H1 (cell line): ENCODE results near the gene CD300H. TPM values are rescaled to one million over a fixed set of nuclear protein-coding genes. Genes with fewer than 3 reads are reported as not detected.

Experiments used
- CTCF ChIA-PET: fragments of 300-600 bp; sonication (Branson Sonifier 250); formaldehyde crosslinking; loops from one replicate; lab custom pipeline; 2021; ENCODE audit not compliant: partially characterized antibody; lab: Charles Lee
- POLR2A ChIA-PET: fragments of 300-600 bp; sonication (Branson Sonifier 250); formaldehyde crosslinking; loops from one replicate; lab custom pipeline; 2021; ENCODE audit warnings: inconsistent platforms; ENCODE audit not compliant: partially characterized antibody; lab: Charles Lee
- DNase-seq, 2 experiments: peaks; one replicate each; pipeline versions ENCODE4 v3.0.0 to v3.0.0-alpha.2; 2010 to 2022; ENCODE audit warnings: low spot score in 2 of 2, low read depth in 1 of 2, mixed read lengths in 1 of 2
- FAIRE-seq: peaks from 2 replicates; lab custom pipeline; 2011; peaks lifted over from hg19 to GRCh38; lab: Jason Lieb, UNC
- H2AFZ ChIP-seq: 2 replicates; pipeline ENCODE4 v1.8.1; 2012; ENCODE audit warnings: low read length, inconsistent platforms
- H2AK5ac ChIP-seq: 2 replicates; pipeline ENCODE4 v1.6.1; 2013; ENCODE audit warnings: low read depth, low read length
- H2BK120ac ChIP-seq: replicated peaks from 2 replicates; pipeline ENCODE3; 2013; ENCODE audit warnings: low read depth, low read length, inconsistent platforms
- H2BK12ac ChIP-seq: 2 replicates; pipeline ENCODE4 v1.6.1; 2013; ENCODE audit warnings: low read depth, low read length
- H2BK15ac ChIP-seq: 2 replicates; pipeline ENCODE4 v1.6.1; 2013; ENCODE audit warnings: low read length
- H2BK20ac ChIP-seq: 2 replicates; pipeline ENCODE4 v1.6.1; 2013; ENCODE audit warnings: low read length
- H2BK5ac ChIP-seq: 2 replicates; pipeline ENCODE4 v1.6.1; 2013; ENCODE audit warnings: low read depth, low read length
- H3K14ac ChIP-seq: 2 replicates; pipeline ENCODE4 v1.6.1; 2013; ENCODE audit warnings: inconsistent platforms; ENCODE audit not compliant: insufficient read length
- H3K18ac ChIP-seq: 2 replicates; pipeline ENCODE4 v1.6.1; 2013; ENCODE audit warnings: low read length; ENCODE audit errors: extremely low read depth
- H3K23ac ChIP-seq: 2 replicates; pipeline ENCODE4 v1.6.1; 2013; ENCODE audit warnings: inconsistent platforms; ENCODE audit not compliant: insufficient read length
- H3K23me2 ChIP-seq: 2 replicates; pipeline ENCODE4 v1.6.1; 2013; ENCODE audit warnings: low read depth, low read length
- H3K27ac ChIP-seq: 2 replicates; pipeline ENCODE4 v1.6.1; 2011; ENCODE audit warnings: low read depth, low read length, inconsistent platforms
- H3K27me3 ChIP-seq, 4 experiments: replicated peaks in 1 of 4; 1 replicate in 1 of 4; 2 replicates in 3 of 4; pipeline versions ENCODE4 v1.6.1 to v1.8.1; 2011 to 2013; ENCODE audit warnings: low read length in 3 of 4, mild to moderate bottlenecking in 3 of 4, inconsistent platforms in 2 of 4, mixed read lengths in 2 of 4, moderate library complexity in 1 of 4; ENCODE audit not compliant: control insufficient read depth in 3 of 4, insufficient read depth in 3 of 4; ENCODE audit errors: extremely low read depth in 1 of 4
- H3K36me3 ChIP-seq, 4 experiments: 2 replicates each; pipeline versions ENCODE4 v1.6.1 to v1.8.1; 2011 to 2013; ENCODE audit warnings: mild to moderate bottlenecking in 4 of 4, low read length in 3 of 4, moderate library complexity in 2 of 4, control low read depth in 1 of 4, inconsistent platforms in 1 of 4; ENCODE audit not compliant: insufficient read depth in 4 of 4, control insufficient read depth in 2 of 4
- H3K4ac ChIP-seq: replicated peaks from 2 replicates; pipeline ENCODE3; 2013; ENCODE audit warnings: low read length, low read depth, mixed read lengths, inconsistent platforms; ENCODE audit not compliant: insufficient read length
- H3K4me1 ChIP-seq, 4 experiments: replicated peaks in 1 of 4; 1 replicate in 1 of 4; 2 replicates in 3 of 4; pipeline versions ENCODE4 v1.6.1 to v1.8.1; 2011 to 2013; ENCODE audit warnings: low read length in 3 of 4, inconsistent platforms in 2 of 4, mixed read lengths in 1 of 4; ENCODE audit not compliant: insufficient read depth in 4 of 4, control insufficient read depth in 3 of 4
- H3K4me2 ChIP-seq, 2 experiments: 2 replicates each; pipeline versions ENCODE4 v1.6.1 to v1.8.1; 2011 to 2013; ENCODE audit warnings: low read depth in 2 of 2, low read length in 2 of 2, control low read depth in 1 of 2, inconsistent platforms in 1 of 2, mild to moderate bottlenecking in 1 of 2; ENCODE audit not compliant: insufficient read depth in 1 of 2
- H3K4me3 ChIP-seq, 4 experiments: fragments of 200-600, 300-600 bp in 1 of 4; sonication (generic), shearing (Covaris generic), sonication (Bioruptor Twin) in 1 of 4; 2 replicates each; pipeline versions ENCODE4 v1.5.1 to v1.8.1; 2011 to 2016; ENCODE audit warnings: low read length in 4 of 4, low read depth in 3 of 4, control low read depth in 2 of 4, inconsistent platforms in 2 of 4, mild to moderate bottlenecking in 2 of 4, mixed read lengths in 1 of 4, moderate library complexity in 1 of 4; ENCODE audit not compliant: insufficient read depth in 2 of 4; ENCODE audit errors: extremely low read depth in 1 of 4
- H3K56ac ChIP-seq: replicated peaks from 2 replicates; pipeline ENCODE3; 2013; ENCODE audit warnings: low read depth, mild to moderate bottlenecking, mixed read lengths, low read length, inconsistent platforms; ENCODE audit not compliant: insufficient read length
- H3K79me1 ChIP-seq: 2 replicates; pipeline ENCODE4 v1.6.1; 2013; ENCODE audit warnings: low read depth, low read length, control low read depth
- H3K79me2 ChIP-seq, 2 experiments: 2 replicates each; pipeline versions ENCODE4 v1.6.1 to v1.8.1; 2012 to 2013; ENCODE audit warnings: low read length in 2 of 2, mild to moderate bottlenecking in 2 of 2, inconsistent platforms in 1 of 2; ENCODE audit not compliant: insufficient read depth in 2 of 2, control insufficient read depth in 1 of 2
- H3K9ac ChIP-seq, 4 experiments: replicated peaks in 1 of 4; 1 replicate in 1 of 4; 2 replicates in 3 of 4; pipeline versions ENCODE4 v1.6.1 to v1.8.1; 2011 to 2013; ENCODE audit warnings: low read depth in 3 of 4, low read length in 3 of 4, control low read depth in 2 of 4, mild to moderate bottlenecking in 2 of 4, moderate library complexity in 2 of 4, inconsistent platforms in 1 of 4; ENCODE audit errors: extremely low read depth in 1 of 4
- H3K9me3 ChIP-seq, 2 experiments: 2 replicates each; pipeline versions ENCODE4 v1.6.1 to v1.8.1; 2012 to 2013; ENCODE audit warnings: mild to moderate bottlenecking in 2 of 2, moderate library complexity in 2 of 2, control low read depth in 1 of 2, inconsistent platforms in 1 of 2, low read depth in 1 of 2, low read length in 1 of 2, mixed read lengths in 1 of 2; ENCODE audit not compliant: insufficient read depth in 2 of 2
- H4K20me1 ChIP-seq, 2 experiments: replicated peaks in 1 of 2; 2 replicates each; pipeline versions ENCODE3 to v1.8.1; 2011 to 2013; ENCODE audit warnings: inconsistent platforms in 2 of 2, low read length in 2 of 2, mild to moderate bottlenecking in 1 of 2; ENCODE audit not compliant: insufficient read depth in 2 of 2, control insufficient read depth in 1 of 2
- H4K5ac ChIP-seq: 2 replicates; pipeline ENCODE4 v1.6.1; 2013; ENCODE audit warnings: low read length, low read depth, mixed read lengths, inconsistent platforms; ENCODE audit not compliant: insufficient read length
- H4K8ac ChIP-seq: 2 replicates; pipeline ENCODE4 v1.8.0; 2013; ENCODE audit warnings: mild to moderate bottlenecking, moderate library complexity, low read length, inconsistent platforms; ENCODE audit not compliant: insufficient read depth; ENCODE audit errors: extremely low read depth
- H4K91ac ChIP-seq: replicated peaks from 2 replicates; pipeline ENCODE3; 2013; ENCODE audit warnings: low read length, mixed read lengths, inconsistent platforms; ENCODE audit not compliant: insufficient read length
- ASH2L ChIP-seq: fragments of 200-600, 300-600 bp; sonication (generic); IDR thresholded peaks from one replicate; pipeline ENCODE4 v1.7.1; 2017; ENCODE audit warnings: low read length
- BACH1 ChIP-seq: IDR thresholded peaks from 2 replicates; pipeline ENCODE4 v1.6.1; 2012; ENCODE audit warnings: low read length, improper control_type of control experiment
- CHD1 ChIP-seq: IDR thresholded peaks from 2 replicates; pipeline ENCODE4 v1.6.1; 2012; ENCODE audit warnings: low read depth, low read length, improper control_type of control experiment
- EZH2 ChIP-seq: fragments of 200-600 bp; sonication (generic); IDR thresholded peaks from 2 replicates; pipeline ENCODE4 v1.7.1; 2012; ENCODE audit warnings: low read depth, mild to moderate bottlenecking, moderate library complexity, low read length, inconsistent platforms; ENCODE audit not compliant: severe bottlenecking
- GABPA ChIP-seq: IDR thresholded peaks from 2 replicates; pipeline ENCODE4 v1.6.1; 2011; ENCODE audit warnings: mild to moderate bottlenecking, low read length, moderate library complexity, borderline replicate concordance; ENCODE audit not compliant: insufficient read depth
- HDAC2 ChIP-seq, 2 experiments: fragments of 300-600 bp in 1 of 2; sonication (generic) in 1 of 2; IDR thresholded peaks; 2 replicates each; pipeline ENCODE4 v1.6.1; 2011 to 2012; ENCODE audit warnings: low read depth in 2 of 2, low read length in 2 of 2, mild to moderate bottlenecking in 2 of 2, moderate library complexity in 2 of 2, borderline replicate concordance in 1 of 2, inconsistent platforms in 1 of 2
- JUN ChIP-seq: IDR thresholded peaks from 2 replicates; pipeline ENCODE4 v1.6.1; 2011; ENCODE audit warnings: low read depth, mild to moderate bottlenecking, improper control_type of control experiment, low read length
- RFX5 ChIP-seq: IDR thresholded peaks from 2 replicates; pipeline ENCODE4 v1.6.1; 2011; ENCODE audit warnings: low read depth, low read length, improper control_type of control experiment, borderline replicate concordance
- RXRA ChIP-seq: IDR thresholded peaks from 2 replicates; pipeline ENCODE4 v1.6.1; 2011; ENCODE audit warnings: low read depth, mild to moderate bottlenecking, low read length, moderate library complexity; ENCODE audit not compliant: insufficient read depth
- SP4 ChIP-seq: IDR thresholded peaks from 2 replicates; pipeline ENCODE4 v1.6.1; 2012; ENCODE audit warnings: low read length, inconsistent platforms
- SRF ChIP-seq: IDR thresholded peaks from 2 replicates; pipeline ENCODE4 v1.6.1; 2011; ENCODE audit warnings: mild to moderate bottlenecking, low read depth, low read length, moderate library complexity
- WGBS, 2 experiments: shearing (Covaris generic) in 1 of 2; methylation state at CpG; one replicate each; pipeline versions ENCODE4 v1.1.6 to v1.1.7; 2013 to 2015; ENCODE audit warnings: low lambda C conversion rate in 2 of 2, mixed read lengths in 2 of 2, inconsistent platforms in 1 of 2, low coverage in 1 of 2, missing lambda C conversion rate in 1 of 2; ENCODE audit not compliant: insufficient replicate concordance in 2 of 2, insufficient coverage in 1 of 2, insufficient read length in 1 of 2; ENCODE audit errors: extremely low coverage in 1 of 2, missing lambda C conversion rate in 1 of 2; 5-methylcytosine and 5-hydroxymethylcytosine counted together
- polyA plus RNA-seq, 7 experiments: library from polyadenylated mRNA; depleted of rRNA in 3 of 7; stranded (reverse) in 5 of 7; unstranded in 2 of 7; fragments of >200 nt in 5 of 7; fragments of 200-250 nt in 2 of 7; gene quantifications; 1 replicate in 5 of 7; 2 replicates in 1 of 7; 4 replicates in 1 of 7; pipeline versions ENCODE4 v1.2.1 to v1.2.3, GENCODE V29; 2011 to 2013; ENCODE audit warnings: missing spikeins in 2 of 7, mixed read lengths in 2 of 7
- total RNA-seq: library from RNA; stranded (reverse); fragmentation: NEBNext Ultra II Directional; extraction: Animal tissue kit (Norgen Biotek cat#: 25700); gene quantifications from 2 replicates; pipeline ENCODE4 v1.2.1, GENCODE V29; 2021
- TF ChIP-seq, protein P1 (sequence below): IDR thresholded peaks from 2 replicates; pipeline ENCODE4 v1.6.1; 2012; ENCODE audit warnings: inconsistent platforms

The CD300H gene
- total and polyA plus RNA-seq, 2 of the 8 experiments (the other 6 are each of a cell fraction or from before 2014, with no cell fraction given): not detected

DNA sequence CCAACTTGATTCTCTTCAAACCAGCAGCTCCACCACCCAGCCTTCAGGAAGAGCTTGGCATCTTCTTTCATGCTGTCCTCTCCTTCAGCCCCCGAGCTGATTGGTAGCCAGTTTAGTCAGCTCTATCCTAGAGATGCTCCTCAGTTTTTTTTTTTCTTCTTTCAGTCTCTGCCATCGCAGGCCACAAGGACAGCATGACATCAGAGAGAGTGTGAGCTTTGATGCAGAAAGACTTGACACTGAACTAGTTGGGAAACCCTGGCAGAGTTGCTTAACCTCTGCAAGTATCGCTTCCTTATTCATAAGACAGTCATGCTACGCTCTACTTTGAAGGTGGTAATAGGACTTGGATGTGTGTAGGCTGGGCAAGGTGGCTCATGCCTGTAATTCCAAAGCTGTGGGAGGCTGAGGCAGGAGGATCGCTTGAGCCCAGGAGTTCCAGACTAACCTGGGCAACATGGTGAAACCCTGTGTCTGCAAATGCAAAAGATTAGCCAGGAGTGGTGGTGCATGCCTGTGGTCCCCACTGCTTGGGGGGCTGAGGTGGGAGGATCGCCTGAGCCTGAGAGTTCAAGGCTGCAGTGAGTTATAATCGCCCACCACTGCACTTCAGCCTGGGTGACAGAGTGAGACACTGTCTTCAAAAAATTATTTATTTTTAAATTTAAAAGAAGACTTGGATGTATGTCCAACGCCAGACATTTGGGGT is 38.7 kb downstream of the CD300H start:
- CTCF ChIA-PET: interaction anchor here (0.6 to 1.8 kb wide), 6 partner anchors 33 to 152 kb away, joined by 3 to 10 read pairs (median 3); no protein-coding TSS in a partner anchor
- TF ChIP-seq EZH2: no peak
- TF ChIP-seq GABPA: no peak
- TF ChIP-seq RFX5: no peak
- TF ChIP-seq ASH2L: no peak
- TF ChIP-seq BACH1: no peak
- no peak for TF ChIP-seq HDAC2 (IDR thresholded peaks at IDR 0.05; ENCODE audit: borderline replicate concordance in 1 of 2, low read depth in 2 of 2, low read length in 2 of 2)
- no peak for TF ChIP-seq SRF
- TF ChIP-seq, protein P1, sequence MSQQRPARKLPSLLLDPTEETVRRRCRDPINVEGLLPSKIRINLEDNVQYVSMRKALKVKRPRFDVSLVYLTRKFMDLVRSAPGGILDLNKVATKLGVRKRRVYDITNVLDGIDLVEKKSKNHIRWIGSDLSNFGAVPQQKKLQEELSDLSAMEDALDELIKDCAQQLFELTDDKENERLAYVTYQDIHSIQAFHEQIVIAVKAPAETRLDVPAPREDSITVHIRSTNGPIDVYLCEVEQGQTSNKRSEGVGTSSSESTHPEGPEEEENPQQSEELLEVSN: no peak
- no peak for TF ChIP-seq JUN
- no peak for TF ChIP-seq RXRA
- no peak for TF ChIP-seq SP4
- TF ChIP-seq CHD1: no peak

More for the DNA sequence above, 38.7 kb downstream of the CD300H start:
- Histone ChIP-seq H3K27ac (no peak overlapping the region), H3K14ac (no peak overlapping the region), H4K91ac (no peak overlapping the region), H3K56ac (no peak overlapping the region), H2AK5ac (no peak overlapping the region), H3K4me1 (peaks cover 0 to 4% (median under 1%) of the 10 kb centered on the region in 4 experiments; a peak in 2 of 7 replicates), H3K36me3 (no peaks in the 10 kb centered on the region), H2BK5ac (no peak overlapping the region), H2AFZ (no peak overlapping the region), H3K9me3 (0 out of 4 replicates have a peak, but pooled peaks cover 0 to under 1% of the 10 kb centered on the region in 2 experiments), H3K79me2 (no peaks in the 10 kb centered on the region), H3K23ac (no peak overlapping the region), H3K27me3 (peaks cover 0 to 2% (median 0%) of the 10 kb centered on the region in 4 experiments; a peak in 2 of 7 replicates), H3K79me1 (no peaks in the 10 kb centered on the region), H3K9ac (no peak overlapping the region), H4K5ac (no peak overlapping the region), H2BK120ac (no peak overlapping the region), H3K4me2 (no peak overlapping the region), H4K8ac (no peak overlapping the region), H2BK12ac (no peak overlapping the region), H3K18ac (no peak overlapping the region), H3K4me3 (no peak overlapping the region), H3K23me2 (no peaks in the 10 kb centered on the region), H3K4ac (no peak overlapping the region), H2BK15ac (no peak overlapping the region), H2BK20ac (no peak overlapping the region), H4K20me1 (no peaks in the 10 kb centered on the region)
- POLR2A ChIA-PET: interaction anchor here (0.6 kb wide), 2 partner anchors 31 to 96 kb away, joined by 3 read pairs; no protein-coding TSS in a partner anchor
- FAIRE-seq (no peak), DNase-seq (no peak)
- 82% methylated on average over 8 of the region's 8 CpGs; no CpG with 5 or more reads in 1 of the 2 experiments for whole genome bisulfite sequencing, 2 experiments
